WTC11 (cell line): Measurements from ENCODE around the gene CYP21A2. TPM values are rescaled to one million over a fixed set of nuclear protein-coding genes. Genes with fewer than 3 reads are reported as not detected.
"Not testable (repeated sequence)": the region's sequence is repeated elsewhere in the genome, so short reads cannot be mapped to it uniquely, and the experiment has no call there.

Source experiments
- ATAC-seq: fragments of 200-7000 bp; cut with Tn5 transposase; 2 replicates; pipeline ENCODE4 v1.10.0; 2021; ENCODE audit warnings: mild to moderate bottlenecking, moderate library complexity
- CTCF ChIA-PET: fragments of 300-600 bp; sonication (Branson Sonifier 250); formaldehyde crosslinking; loops from one replicate; lab custom pipeline; 2021; ENCODE audit warnings: antibody characterized with exemption; lab: Charles Lee
- POLR2A ChIA-PET: fragments of 350-600 bp; sonication (Branson Sonifier 250); formaldehyde crosslinking; loops from one replicate; lab custom pipeline; 2021; ENCODE audit warnings: antibody characterized with exemption; lab: Charles Lee
- DNase-seq: peaks from one replicate; pipeline ENCODE4 v3.0.0; 2021; ENCODE audit warnings: low spot score
- H3K27ac Mint-ChIP-seq: 2 replicates; pipeline ENCODE4 v1.8.0; 2021; ENCODE audit warnings: mixed read lengths
- H3K27me3 Mint-ChIP-seq: 2 replicates; pipeline ENCODE4 v1.8.0; 2021; ENCODE audit warnings: low read depth, mild to moderate bottlenecking, moderate library complexity, mixed read lengths
- H3K36me3 Mint-ChIP-seq: 2 replicates; pipeline ENCODE4 v1.8.0; 2021; ENCODE audit warnings: mixed read lengths
- H3K4me1 Mint-ChIP-seq: 2 replicates; pipeline ENCODE4 v1.8.0; 2022; ENCODE audit warnings: mixed read lengths
- H3K4me3 Mint-ChIP-seq: 2 replicates; pipeline ENCODE4 v1.8.0; 2021; ENCODE audit warnings: mild to moderate bottlenecking, moderate library complexity, mixed read lengths
- H3K9me3 Mint-ChIP-seq: 2 replicates; pipeline ENCODE4 v1.8.0; 2021; ENCODE audit warnings: mixed read lengths
- CREB1 ChIP-seq: sonication (generic); formaldehyde crosslinking; IDR thresholded peaks from 2 replicates; pipeline ENCODE4 v1.8.0; 2023; ENCODE audit warnings: mild to moderate bottlenecking, missing genetic modification reagents
- JAZF1 ChIP-seq: fragments of 250-450 bp; sonication (Bioruptor Pico); IDR thresholded peaks from 2 replicates; pipeline ENCODE4 v1.9.0; 2021; ENCODE audit warnings: moderate library complexity, mild to moderate bottlenecking, inconsistent platforms
- JUN ChIP-seq: sonication (generic); formaldehyde crosslinking; IDR thresholded peaks from 2 replicates; pipeline ENCODE4 v1.8.0; 2023; ENCODE audit warnings: mild to moderate bottlenecking, missing genetic modification reagents
- KAT7 ChIP-seq: sonication (generic); formaldehyde crosslinking; IDR thresholded peaks from 2 replicates; pipeline ENCODE4 v1.8.1; 2023; ENCODE audit warnings: missing genetic modification reagents, mild to moderate bottlenecking, borderline replicate concordance
- NFYB ChIP-seq: sonication (generic); formaldehyde crosslinking; conservative IDR thresholded peaks from 2 replicates; pipeline ENCODE4 v1.8.0; 2022; ENCODE audit warnings: low read depth, missing genetic modification reagents
- OVOL2 ChIP-seq: fragments of 250-450 bp; sonication (Bioruptor Pico); IDR thresholded peaks from 2 replicates; pipeline ENCODE4 v1.9.0; 2021; ENCODE audit warnings: mild to moderate bottlenecking, borderline replicate concordance
- RELA ChIP-seq: sonication (generic); formaldehyde crosslinking; IDR thresholded peaks from 2 replicates; pipeline ENCODE4 v1.8.1; 2022; ENCODE audit warnings: missing genetic modification reagents, mild to moderate bottlenecking, borderline replicate concordance
- TEAD4 ChIP-seq: sonication (generic); formaldehyde crosslinking; IDR thresholded peaks from 2 replicates; pipeline ENCODE4 v1.8.0; 2022; ENCODE audit warnings: mild to moderate bottlenecking, missing genetic modification reagents
- ZNF138 ChIP-seq: sonication (generic); formaldehyde crosslinking; conservative IDR thresholded peaks from 2 replicates; pipeline ENCODE4 v1.8.1; 2022; ENCODE audit warnings: mild to moderate bottlenecking, moderate library complexity, missing genetic modification reagents
- ZNF532 ChIP-seq: fragments of 250-450 bp; sonication (Bioruptor Pico); IDR thresholded peaks from 2 replicates; pipeline ENCODE4 v1.9.0; 2021; ENCODE audit warnings: mild to moderate bottlenecking, borderline replicate concordance
- total RNA-seq: library from RNA; stranded (reverse); gene quantifications from 3 replicates; pipeline ENCODE4 v1.2.3, GENCODE V29; 2021

The CYP21A2 gene
- total RNA-seq, 1 experiment from 2014 or later, result 1.2 TPM

- no peak for TF ChIP-seq ZNF532 (CRISPR knock-in tag)
- TF ChIP-seq OVOL2 (CRISPR knock-in tag), result no peak
- no peak for TF ChIP-seq NFYB (CRISPR knock-in tag)
Observed at GRCh38 chr6:32058511-32058963, 20.3 kb downstream of the CYP21A2 start (continued).

GRCh38 chr6:32060966-32061655 is 22.9 kb downstream of the CYP21A2 start:
- ChIA-PET POLR2A (no interaction called here), CTCF (no interaction called here)
- TF ChIP-seq TEAD4 (CRISPR knock-in tag) (no peak), ZNF532 (CRISPR knock-in tag) (no peak), JUN (CRISPR knock-in tag) (no peak), JAZF1 (no peak), OVOL2 (CRISPR knock-in tag) (no peak)
- H3K27me3 Mint-ChIP-seq, result no peaks in the 10 kb centered on the region
- ATAC-seq (no peak), DNase-seq (no peak)
- no peaks in the 10 kb centered on the region for H3K9me3 Mint-ChIP-seq
- H3K36me3 Mint-ChIP-seq, result no peaks in the 10 kb centered on the region
- H3K4me1 Mint-ChIP-seq, result peaks cover 8% of the 10 kb centered on the region
- H3K4me3 Mint-ChIP-seq, result no peak overlapping the region
- H3K27ac Mint-ChIP-seq, result no peak overlapping the region

- Mint-ChIP-seq H3K36me3 (no peaks in the 10 kb centered on the region), H3K27me3 (no peaks in the 10 kb centered on the region), H3K4me3 (no peak overlapping the region), H3K9me3 (no peaks in the 10 kb centered on the region), H3K27ac (no peak overlapping the region), H3K4me1 (peaks cover 3% of the 10 kb centered on the region)
- no peak for TF ChIP-seq CREB1 (CRISPR knock-in tag)
- TF ChIP-seq RELA, result no peak
- TF ChIP-seq ZNF138 (CRISPR knock-in tag), result no peak
- no peak for TF ChIP-seq KAT7 (CRISPR knock-in tag)
- ChIA-PET CTCF (interaction anchor here (0.8 to 1.0 kb wide), 2 partner anchors 24 to 30 kb away, joined by 3 read pairs; no protein-coding TSS in a partner anchor), POLR2A (no interaction called here)
- DNase-seq, result no peak
- ATAC-seq, result no peak
Observed at GRCh38 chr6:32064706-32065105, 26.5 kb downstream of the CYP21A2 start.

GRCh38 chr6:32067521-32067920 is 29.3 kb downstream of the CYP21A2 start:
- ATAC-seq, H3K9me3 Mint-ChIP-seq, H3K4me1 Mint-ChIP-seq, H3K36me3 Mint-ChIP-seq, CTCF ChIA-PET, H3K4me3 Mint-ChIP-seq, POLR2A ChIA-PET, H3K27ac Mint-ChIP-seq, H3K27me3 Mint-ChIP-seq, DNase-seq: not testable (repeated sequence)

GRCh38 chr6:32068315-32068714 is 30.1 kb downstream of the CYP21A2 start:
- H3K9me3 Mint-ChIP-seq, H3K27ac Mint-ChIP-seq, DNase-seq, POLR2A ChIA-PET, H3K36me3 Mint-ChIP-seq, H3K4me3 Mint-ChIP-seq, H3K27me3 Mint-ChIP-seq, ATAC-seq: not testable (repeated sequence)
- peaks cover 13% of the 10 kb centered on the region for H3K4me1 Mint-ChIP-seq
- CTCF ChIA-PET, result interaction anchor here (0.6 kb wide), 1 partner anchor 145 kb away, joined by 3 read pairs; no protein-coding TSS in a partner anchor
